Panc1 (cell line): ENCODE results near the gene SH3BP2. TPM values are rescaled to one million over a fixed set of nuclear protein-coding genes. Genes with fewer than 3 reads are reported as not detected.

Experiments used
- ATAC-seq: fragments of 200-7000 bp; cut with Tn5 transposase; 2 replicates; pipeline ENCODE4 v1.9.1; 2020; ENCODE audit warnings: mild to moderate bottlenecking, moderate library complexity
- BruUV-seq: library from RNA; stranded (reverse); fragments of 400-500 nt; replicated peaks from 2 replicates; lab custom pipeline; 2021; lab: Mats Ljungman, UMichigan
- CTCF ChIA-PET: fragments of 300-600 bp; sonication (Branson Sonifier 250); formaldehyde crosslinking; loops from one replicate; lab custom pipeline; 2022; ENCODE audit warnings: antibody characterized with exemption; lab: Charles Lee
- POLR2A ChIA-PET: fragments of 300-600 bp; sonication (Branson Sonifier 250); formaldehyde crosslinking; loops from one replicate; lab custom pipeline; 2022; ENCODE audit warnings: antibody characterized with exemption; lab: Charles Lee
- DNase-seq: peaks from one replicate; pipeline ENCODE4 v3.0.0-alpha.2; 2010; ENCODE audit warnings: low read depth, low spot score
- H3K27ac ChIP-seq: 2 replicates; pipeline ENCODE4 v1.5.1; 2011; ENCODE audit warnings: mild to moderate bottlenecking, low read length, inconsistent platforms
- H3K27me3 ChIP-seq: fragments of 200-500 bp; sonication (Bioruptor generic); 2 replicates; pipeline ENCODE4 v1.6.0; 2014; ENCODE audit warnings: low read length, inconsistent platforms; ENCODE audit not compliant: control insufficient read depth, insufficient read depth
- H3K36me3 ChIP-seq: fragments of 200-500 bp; sonication (Bioruptor generic); 2 replicates; pipeline ENCODE4 v1.5.1; 2014; ENCODE audit warnings: inconsistent platforms, mild to moderate bottlenecking, low read length, moderate library complexity; ENCODE audit not compliant: control insufficient read depth, insufficient read depth
- H3K4me1 ChIP-seq: 2 replicates; pipeline ENCODE4 v1.5.1; 2011; ENCODE audit warnings: inconsistent platforms, mild to moderate bottlenecking, low read length, moderate library complexity; ENCODE audit not compliant: control insufficient read depth, insufficient read depth
- H3K4me3 ChIP-seq, 2 experiments: 2 replicates each; pipeline ENCODE4 v1.5.1; 2011 to 2012; ENCODE audit warnings: low read depth in 2 of 2, low read length in 2 of 2, mild to moderate bottlenecking in 2 of 2, inconsistent platforms in 1 of 2, moderate library complexity in 1 of 2
- H3K9me3 ChIP-seq: fragments of 200-500 bp; sonication (Bioruptor generic); 2 replicates; pipeline ENCODE4 v1.5.1; 2014; ENCODE audit warnings: low read depth, mild to moderate bottlenecking, inconsistent platforms, low read length, moderate library complexity; ENCODE audit not compliant: control insufficient read depth, insufficient read depth
- POLR2AphosphoS5 ChIP-seq: IDR thresholded peaks from 2 replicates; pipeline ENCODE4 v1.6.1; 2012; ENCODE audit warnings: mild to moderate bottlenecking, low read depth, low read length, moderate library complexity
- SIN3A ChIP-seq: IDR thresholded peaks from 2 replicates; pipeline ENCODE4 v1.6.1; 2012; ENCODE audit warnings: low read depth, mild to moderate bottlenecking, low read length, moderate library complexity, borderline replicate concordance; ENCODE audit not compliant: insufficient read depth
- TCF7L2 ChIP-seq: IDR thresholded peaks from 2 replicates; pipeline ENCODE4 v1.6.1; 2011; ENCODE audit warnings: mild to moderate bottlenecking, low read depth, low read length, inconsistent platforms
- in situ Hi-C: cut with HindIII; loops from 2 replicates; pipeline ENCODE4 v1.10.0; 2016; ENCODE audit warnings: low sequenced_read_pairs, low pct_unique_long_range_greater_than_20kb
- intact Hi-C: fragments of 100-400 bp; cut with micrococcal nuclease; formaldehyde crosslinking; loops from one replicate; pipeline ENCODE4 v1.10.0; 2022; ENCODE audit not compliant: unreplicated experiment
- total RNA-seq: library from RNA; stranded (reverse); gene quantifications from one replicate; pipeline ENCODE4 v1.2.1, GENCODE V29; 2021; ENCODE audit not compliant: unreplicated experiment
- TF ChIP-seq, protein P1 (sequence below): fragments of 450-650 bp; IDR thresholded peaks from 2 replicates; pipeline ENCODE4 v1.5.1; 2017; ENCODE audit warnings: mild to moderate bottlenecking
- TF ChIP-seq, protein P2 (sequence below), 2 experiments: IDR thresholded peaks; 2 replicates each; pipeline ENCODE4 v1.6.1; 2011 to 2012; ENCODE audit warnings: low read depth in 2 of 2, control low read depth in 1 of 2, low read length in 1 of 2, mild to moderate bottlenecking in 1 of 2, moderate library complexity in 1 of 2; ENCODE audit not compliant: insufficient read depth in 1 of 2

Gene SH3BP2
- total RNA-seq, 1 experiment from 2014 or later, result 93.4 TPM

DNA sequence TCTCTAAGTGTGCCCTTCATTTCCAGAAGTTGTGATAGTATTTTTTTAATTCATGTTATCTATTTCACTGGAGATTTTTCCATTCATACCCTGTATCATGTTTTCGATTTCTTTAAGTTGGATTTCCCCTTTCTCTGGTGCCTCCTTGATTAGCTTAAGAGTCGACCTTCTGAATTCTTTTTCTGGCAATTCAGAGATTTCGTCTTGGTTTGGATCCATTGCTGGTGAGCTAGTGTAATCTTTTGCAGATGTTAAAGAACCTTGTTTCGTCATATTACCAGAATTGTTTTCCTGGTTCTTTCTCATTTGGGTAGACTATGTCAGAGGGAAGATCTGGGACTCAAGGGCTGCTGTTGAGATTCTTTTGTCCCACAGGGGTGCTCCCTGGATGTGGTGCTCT is 9.1 kb upstream of the SH3BP2 start:
- POLR2A ChIA-PET, result no interaction called here
- CTCF ChIA-PET, result no interaction called here
- in situ Hi-C loops, result no loop called here
- H3K4me1 ChIP-seq, result peaks cover 2% of the 10 kb centered on the region
- no peak for DNase-seq
- no peak overlapping the region for H3K27ac ChIP-seq
- ATAC-seq, result no peak
- intact Hi-C loops, result no loop called here
- no peak overlapping the region for H3K4me3 ChIP-seq
- no peaks in the 10 kb centered on the region for H3K27me3 ChIP-seq
- no TSS peak for BruUV-seq
- no peaks in the 10 kb centered on the region for H3K9me3 ChIP-seq
- H3K36me3 ChIP-seq, result no peaks in the 10 kb centered on the region
- TF ChIP-seq POLR2AphosphoS5 (no peak), SIN3A (no peak), TCF7L2 (no peak)
- TF ChIP-seq, protein P1, sequence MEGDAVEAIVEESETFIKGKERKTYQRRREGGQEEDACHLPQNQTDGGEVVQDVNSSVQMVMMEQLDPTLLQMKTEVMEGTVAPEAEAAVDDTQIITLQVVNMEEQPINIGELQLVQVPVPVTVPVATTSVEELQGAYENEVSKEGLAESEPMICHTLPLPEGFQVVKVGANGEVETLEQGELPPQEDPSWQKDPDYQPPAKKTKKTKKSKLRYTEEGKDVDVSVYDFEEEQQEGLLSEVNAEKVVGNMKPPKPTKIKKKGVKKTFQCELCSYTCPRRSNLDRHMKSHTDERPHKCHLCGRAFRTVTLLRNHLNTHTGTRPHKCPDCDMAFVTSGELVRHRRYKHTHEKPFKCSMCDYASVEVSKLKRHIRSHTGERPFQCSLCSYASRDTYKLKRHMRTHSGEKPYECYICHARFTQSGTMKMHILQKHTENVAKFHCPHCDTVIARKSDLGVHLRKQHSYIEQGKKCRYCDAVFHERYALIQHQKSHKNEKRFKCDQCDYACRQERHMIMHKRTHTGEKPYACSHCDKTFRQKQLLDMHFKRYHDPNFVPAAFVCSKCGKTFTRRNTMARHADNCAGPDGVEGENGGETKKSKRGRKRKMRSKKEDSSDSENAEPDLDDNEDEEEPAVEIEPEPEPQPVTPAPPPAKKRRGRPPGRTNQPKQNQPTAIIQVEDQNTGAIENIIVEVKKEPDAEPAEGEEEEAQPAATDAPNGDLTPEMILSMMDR, result no peak
- TF ChIP-seq, protein P2, sequence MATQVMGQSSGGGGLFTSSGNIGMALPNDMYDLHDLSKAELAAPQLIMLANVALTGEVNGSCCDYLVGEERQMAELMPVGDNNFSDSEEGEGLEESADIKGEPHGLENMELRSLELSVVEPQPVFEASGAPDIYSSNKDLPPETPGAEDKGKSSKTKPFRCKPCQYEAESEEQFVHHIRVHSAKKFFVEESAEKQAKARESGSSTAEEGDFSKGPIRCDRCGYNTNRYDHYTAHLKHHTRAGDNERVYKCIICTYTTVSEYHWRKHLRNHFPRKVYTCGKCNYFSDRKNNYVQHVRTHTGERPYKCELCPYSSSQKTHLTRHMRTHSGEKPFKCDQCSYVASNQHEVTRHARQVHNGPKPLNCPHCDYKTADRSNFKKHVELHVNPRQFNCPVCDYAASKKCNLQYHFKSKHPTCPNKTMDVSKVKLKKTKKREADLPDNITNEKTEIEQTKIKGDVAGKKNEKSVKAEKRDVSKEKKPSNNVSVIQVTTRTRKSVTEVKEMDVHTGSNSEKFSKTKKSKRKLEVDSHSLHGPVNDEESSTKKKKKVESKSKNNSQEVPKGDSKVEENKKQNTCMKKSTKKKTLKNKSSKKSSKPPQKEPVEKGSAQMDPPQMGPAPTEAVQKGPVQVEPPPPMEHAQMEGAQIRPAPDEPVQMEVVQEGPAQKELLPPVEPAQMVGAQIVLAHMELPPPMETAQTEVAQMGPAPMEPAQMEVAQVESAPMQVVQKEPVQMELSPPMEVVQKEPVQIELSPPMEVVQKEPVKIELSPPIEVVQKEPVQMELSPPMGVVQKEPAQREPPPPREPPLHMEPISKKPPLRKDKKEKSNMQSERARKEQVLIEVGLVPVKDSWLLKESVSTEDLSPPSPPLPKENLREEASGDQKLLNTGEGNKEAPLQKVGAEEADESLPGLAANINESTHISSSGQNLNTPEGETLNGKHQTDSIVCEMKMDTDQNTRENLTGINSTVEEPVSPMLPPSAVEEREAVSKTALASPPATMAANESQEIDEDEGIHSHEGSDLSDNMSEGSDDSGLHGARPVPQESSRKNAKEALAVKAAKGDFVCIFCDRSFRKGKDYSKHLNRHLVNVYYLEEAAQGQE (IDR thresholded peaks at IDR 0.05; ENCODE audit: insufficient read depth in 1 of 2, low read depth in 2 of 2, low read length in 1 of 2), result no peak

DNA sequence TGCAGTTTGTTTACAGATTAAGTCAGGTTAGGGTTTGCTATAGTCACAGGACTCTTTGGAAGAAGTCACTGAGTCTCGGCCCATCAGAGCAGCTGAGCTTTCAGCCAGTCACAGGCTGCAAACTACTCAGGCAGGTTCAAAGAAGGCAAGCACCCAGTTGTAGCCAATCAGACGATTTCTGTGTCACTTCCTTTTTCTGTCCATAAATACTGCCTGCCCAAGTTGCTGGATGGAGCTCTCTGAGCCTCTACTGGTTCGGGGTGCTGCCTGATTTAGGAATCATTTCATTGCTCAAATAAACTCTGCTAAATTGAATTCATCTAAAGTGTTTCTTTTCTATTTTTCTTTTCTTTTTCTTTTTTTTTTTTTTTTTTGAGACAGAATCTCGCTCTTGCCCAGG is 7.3 kb upstream of the SH3BP2 start:
- intact Hi-C loops, result no loop called here
- Histone ChIP-seq H3K4me3 (no peak overlapping the region), H3K27me3 (no peaks in the 10 kb centered on the region), H3K9me3 (no peaks in the 10 kb centered on the region), H3K36me3 (no peaks in the 10 kb centered on the region), H3K27ac (no peak overlapping the region), H3K4me1 (peaks cover 5% of the 10 kb centered on the region)
- TF ChIP-seq, protein P2 (IDR thresholded peaks at IDR 0.05; ENCODE audit: insufficient read depth in 1 of 2, low read depth in 2 of 2, low read length in 1 of 2), result no peak
- TF ChIP-seq, protein P1, result no peak
- no peak for TF ChIP-seq POLR2AphosphoS5
- TF ChIP-seq TCF7L2, result no peak
- TF ChIP-seq SIN3A, result no peak
- ChIA-PET POLR2A (no interaction called here), CTCF (no interaction called here)
- in situ Hi-C loops, result no loop called here
- no TSS peak for BruUV-seq
- ATAC-seq (no peak), DNase-seq (no peak)
